Measurements from ENCODE around the gene KRT33A.

KRT33A gene

GRCh38 chr17:41369023-41369422 is 18.4 kb upstream of the KRT33A start:
- TF ChIP-seq, protein P1, sequence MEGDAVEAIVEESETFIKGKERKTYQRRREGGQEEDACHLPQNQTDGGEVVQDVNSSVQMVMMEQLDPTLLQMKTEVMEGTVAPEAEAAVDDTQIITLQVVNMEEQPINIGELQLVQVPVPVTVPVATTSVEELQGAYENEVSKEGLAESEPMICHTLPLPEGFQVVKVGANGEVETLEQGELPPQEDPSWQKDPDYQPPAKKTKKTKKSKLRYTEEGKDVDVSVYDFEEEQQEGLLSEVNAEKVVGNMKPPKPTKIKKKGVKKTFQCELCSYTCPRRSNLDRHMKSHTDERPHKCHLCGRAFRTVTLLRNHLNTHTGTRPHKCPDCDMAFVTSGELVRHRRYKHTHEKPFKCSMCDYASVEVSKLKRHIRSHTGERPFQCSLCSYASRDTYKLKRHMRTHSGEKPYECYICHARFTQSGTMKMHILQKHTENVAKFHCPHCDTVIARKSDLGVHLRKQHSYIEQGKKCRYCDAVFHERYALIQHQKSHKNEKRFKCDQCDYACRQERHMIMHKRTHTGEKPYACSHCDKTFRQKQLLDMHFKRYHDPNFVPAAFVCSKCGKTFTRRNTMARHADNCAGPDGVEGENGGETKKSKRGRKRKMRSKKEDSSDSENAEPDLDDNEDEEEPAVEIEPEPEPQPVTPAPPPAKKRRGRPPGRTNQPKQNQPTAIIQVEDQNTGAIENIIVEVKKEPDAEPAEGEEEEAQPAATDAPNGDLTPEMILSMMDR (IDR thresholded peaks at IDR 0.05), result no peak
- Histone ChIP-seq H3K4me1 (ENCODE audit: control insufficient read depth in 1 of 2, insufficient read depth in 1 of 2, low read depth in 1 of 2, low read length in 1 of 2) (no peaks in the 10 kb centered on the region), H3K36me3 (no peaks in the 10 kb centered on the region), H3K9me3 (no peaks in the 10 kb centered on the region), H3K4me3 (ENCODE audit: low read depth in 1 of 2, low read length in 1 of 2) (no peak overlapping the region), H3K27me3 (peaks cover 65% of the 10 kb centered on the region), H3K27ac (no peak overlapping the region)

DNA sequence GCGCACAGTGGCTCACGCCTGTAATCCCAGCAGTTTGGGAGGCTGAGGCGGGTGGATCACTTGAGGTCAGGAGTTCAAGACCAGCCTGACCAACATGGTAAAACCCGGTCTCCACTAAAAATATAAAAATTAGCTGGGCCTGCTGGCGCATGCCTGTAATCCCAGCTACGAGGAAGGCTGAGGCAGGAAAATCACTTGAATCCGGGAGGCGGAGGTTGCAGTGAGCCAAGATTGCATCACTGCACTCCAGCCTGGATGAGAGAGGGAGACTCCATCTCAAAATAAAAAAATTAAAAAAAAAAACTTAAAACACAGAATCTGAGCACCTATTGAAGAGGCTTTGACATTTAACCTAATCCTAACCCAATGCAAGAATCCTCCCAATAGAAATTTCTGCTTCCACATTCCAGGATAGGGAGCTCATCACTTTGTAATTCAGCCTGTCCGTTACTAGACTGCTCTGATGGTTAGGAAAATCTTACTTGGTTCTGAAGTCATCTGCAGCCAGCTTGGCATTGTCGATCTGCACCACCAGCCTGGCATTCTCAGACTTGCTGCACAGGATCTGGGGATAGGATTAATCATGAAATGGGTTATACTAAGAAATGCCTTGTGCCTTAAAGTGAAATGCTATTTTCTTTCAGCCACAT is 16.9 kb upstream of the KRT33A start:
- Histone ChIP-seq H3K4me3 (ENCODE audit: low read depth in 1 of 2, low read length in 1 of 2) (no peak overlapping the region), H3K27me3 (peaks cover 56% of the 10 kb centered on the region), H3K27ac (no peak overlapping the region), H3K9me3 (no peaks in the 10 kb centered on the region), H3K36me3 (no peaks in the 10 kb centered on the region), H3K4me1 (ENCODE audit: control insufficient read depth in 1 of 2, insufficient read depth in 1 of 2, low read depth in 1 of 2, low read length in 1 of 2) (no peaks in the 10 kb centered on the region)
- TF ChIP-seq, protein P1 (IDR thresholded peaks at IDR 0.05), result no peak

DNA sequence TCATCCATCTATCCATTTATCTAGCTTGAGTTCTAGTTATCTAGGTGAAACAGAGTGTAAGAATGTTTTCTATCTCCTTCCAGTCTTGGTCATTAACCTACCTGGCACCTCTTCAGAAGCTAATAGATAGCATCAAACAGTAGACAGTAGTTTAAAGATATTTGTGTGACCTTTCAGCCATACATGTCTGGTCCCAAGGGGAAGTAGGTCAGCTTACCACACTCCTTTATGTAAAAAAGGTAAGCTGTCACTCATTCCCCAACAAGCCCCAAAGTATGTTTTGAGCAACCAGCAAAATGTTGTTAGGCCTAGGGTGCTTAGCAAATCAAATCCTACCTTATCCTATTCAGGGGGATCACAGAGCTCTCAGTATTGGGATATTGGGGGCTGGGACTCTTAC is 15.4 kb upstream of the KRT33A start:
- Histone ChIP-seq H3K4me1 (ENCODE audit: control insufficient read depth in 1 of 2, insufficient read depth in 1 of 2, low read depth in 1 of 2, low read length in 1 of 2) (no peaks in the 10 kb centered on the region), H3K9me3 (no peaks in the 10 kb centered on the region), H3K27me3 (peaks cover 41% of the 10 kb centered on the region), H3K27ac (no peak overlapping the region), H3K36me3 (no peaks in the 10 kb centered on the region), H3K4me3 (ENCODE audit: low read depth in 1 of 2, low read length in 1 of 2) (no peak overlapping the region)
- TF ChIP-seq, protein P1 (IDR thresholded peaks at IDR 0.05), result no peak

GRCh38 chr17:41363881-41364280 is 13.3 kb upstream of the KRT33A start:
- H3K36me3 ChIP-seq, result no peaks in the 10 kb centered on the region
- H3K27me3 ChIP-seq, result peaks cover 22% of the 10 kb centered on the region
- no peaks in the 10 kb centered on the region for H3K9me3 ChIP-seq
- H3K4me3 ChIP-seq (ENCODE audit: low read depth in 1 of 2, low read length in 1 of 2), result no peak overlapping the region
- no peaks in the 10 kb centered on the region for H3K4me1 ChIP-seq (ENCODE audit: control insufficient read depth in 1 of 2, insufficient read depth in 1 of 2, low read depth in 1 of 2, low read length in 1 of 2)
- TF ChIP-seq, protein P1 (IDR thresholded peaks at IDR 0.05), result no peak
- H3K27ac ChIP-seq, result no peak overlapping the region

DNA sequence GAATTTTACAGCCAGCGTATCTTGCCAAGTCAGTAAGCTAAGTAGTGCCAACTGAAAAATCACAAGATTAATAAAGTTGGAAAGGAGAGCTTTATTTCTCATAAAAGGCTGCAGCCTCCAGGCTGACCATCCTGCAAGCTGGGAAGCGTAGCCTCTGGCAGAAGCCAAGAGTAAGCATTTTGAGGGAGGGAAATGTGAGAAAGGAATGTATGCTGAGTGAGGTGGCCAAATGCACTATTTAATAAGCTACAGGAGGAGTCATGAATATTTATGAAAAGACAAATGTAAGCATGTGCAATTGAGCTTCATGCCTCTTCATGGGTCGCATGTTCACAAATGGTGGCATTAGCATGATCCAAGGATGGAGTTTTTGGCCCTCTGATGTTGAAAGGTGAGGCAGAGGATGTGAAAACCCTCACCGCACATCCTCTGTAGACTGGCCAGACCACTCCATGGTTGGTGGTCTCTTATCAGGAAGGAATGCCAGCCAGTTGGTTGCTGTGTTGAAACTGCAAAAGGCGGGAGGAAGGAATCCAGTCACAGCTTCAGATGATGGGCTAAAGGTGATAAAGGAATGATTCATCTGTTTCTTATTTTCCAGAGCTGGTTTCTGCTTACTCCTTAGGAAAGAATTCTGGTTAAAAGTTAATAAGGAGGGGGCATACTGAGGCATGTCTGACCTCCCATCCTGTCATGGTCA is 9.8 kb upstream of the KRT33A start:
- H3K36me3 ChIP-seq, result no peaks in the 10 kb centered on the region
- H3K27me3 ChIP-seq, result peaks cover 19% of the 10 kb centered on the region
- no peak overlapping the region for H3K4me3 ChIP-seq (ENCODE audit: low read depth in 1 of 2, low read length in 1 of 2)
- TF ChIP-seq, protein P1 (IDR thresholded peaks at IDR 0.05), result no peak
- H3K9me3 ChIP-seq, result no peaks in the 10 kb centered on the region
- no peaks in the 10 kb centered on the region for H3K4me1 ChIP-seq (ENCODE audit: control insufficient read depth in 1 of 2, insufficient read depth in 1 of 2, low read depth in 1 of 2, low read length in 1 of 2)
- H3K27ac ChIP-seq, result no peak overlapping the region

Measured in neutrophil (primary cell).